MCF 10A (cell line): ENCODE results near the gene SLC11A2. TPM values are rescaled to one million over a fixed set of nuclear protein-coding genes. Genes with fewer than 3 reads are reported as not detected.

Experiments used
- BruUV-seq: library from RNA; stranded (reverse); fragments of 400-500 nt; replicated peaks from 2 replicates; lab custom pipeline; 2021; lab: Mats Ljungman, UMichigan
- CTCF ChIA-PET: fragments of 300-600 bp; sonication (Branson Sonifier 250); formaldehyde crosslinking; extraction: SDS; loops from one replicate; lab custom pipeline; 2021; ENCODE audit warnings: antibody characterized with exemption, inconsistent platforms; lab: Yijun Ruan, JAX
- POLR2A ChIA-PET: fragments of 300-600, 350-650 bp; sonication (Branson Sonifier 250); formaldehyde crosslinking; extraction: SDS; loops from one replicate; lab custom pipeline; 2020; ENCODE audit warnings: antibody characterized with exemption, inconsistent platforms; lab: Yijun Ruan, JAX
- DNase-seq: peaks from one replicate; pipeline ENCODE4 v3.0.0-alpha.2; 2018; ENCODE audit not compliant: unreplicated experiment
- H3K27ac Mint-ChIP-seq: one replicate; pipeline ENCODE4 v1.8.0; 2022; ENCODE audit warnings: mild to moderate bottlenecking, low read depth, mixed read lengths; ENCODE audit not compliant: unreplicated experiment
- H3K27me3 Mint-ChIP-seq: one replicate; pipeline ENCODE4 v1.8.0; 2022; ENCODE audit warnings: mixed read lengths; ENCODE audit not compliant: insufficient read depth, unreplicated experiment
- H3K36me3 Mint-ChIP-seq: one replicate; pipeline ENCODE4 v1.8.0; 2022; ENCODE audit warnings: mild to moderate bottlenecking, moderate library complexity, mixed read lengths; ENCODE audit not compliant: insufficient read depth, unreplicated experiment
- H3K4me1 Mint-ChIP-seq: one replicate; pipeline ENCODE4 v1.8.0; 2022; ENCODE audit warnings: mixed read lengths; ENCODE audit not compliant: insufficient read depth, unreplicated experiment
- H3K4me3 Mint-ChIP-seq: one replicate; pipeline ENCODE4 v1.8.0; 2022; ENCODE audit warnings: mild to moderate bottlenecking, moderate library complexity, mixed read lengths; ENCODE audit not compliant: unreplicated experiment
- H3K9me3 Mint-ChIP-seq: one replicate; pipeline ENCODE4 v1.8.0; 2022; ENCODE audit warnings: mixed read lengths; ENCODE audit not compliant: unreplicated experiment
- CTCF ChIP-seq: fragments of 200-600 bp; IDR thresholded peaks from one replicate; pipeline ENCODE4 v1.8.0; 2022; ENCODE audit warnings: antibody characterized with exemption, mild to moderate bottlenecking; ENCODE audit not compliant: unreplicated experiment
- intact Hi-C: fragments of 100-400 bp; cut with micrococcal nuclease; formaldehyde crosslinking; loops from 2 replicates; pipeline ENCODE4 v1.14.1; 2022
- total RNA-seq: library from RNA; stranded (reverse); gene quantifications from 2 replicates; pipeline ENCODE4 v1.2.3, GENCODE V29; 2022

Gene SLC11A2
- total RNA-seq, 1 experiment from 2014 or later = 45.6 TPM

DNA sequence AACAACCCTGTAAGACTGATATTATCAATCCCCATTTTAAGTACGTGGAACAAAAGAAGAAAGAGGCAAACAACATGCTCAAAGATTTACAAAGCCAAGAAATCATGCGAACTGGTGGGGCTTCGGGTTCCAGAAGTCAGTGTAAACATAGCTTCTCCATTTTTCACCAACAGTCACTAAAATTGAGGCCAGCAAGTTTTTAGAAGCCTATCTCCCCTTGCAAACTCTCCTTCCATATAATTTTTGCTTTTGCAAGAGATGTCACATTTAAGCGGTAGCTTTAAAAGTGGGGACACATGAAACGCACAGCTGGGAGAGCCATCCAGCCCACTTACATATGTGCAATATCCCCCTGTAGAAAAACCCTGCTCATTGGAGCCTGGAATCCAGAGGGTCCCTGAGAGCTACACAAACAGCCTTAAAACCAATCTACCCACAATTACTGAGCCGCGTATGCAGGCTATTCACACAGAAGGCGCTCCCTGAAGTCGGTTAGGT, 797 bp downstream of the SLC11A2 start:
- Mint-ChIP-seq H3K4me3 (peak overlapping the region; percentile 77), H3K36me3 (peaks cover 18% of the 10 kb centered on the region)
- TF ChIP-seq CTCF = no peak

GRCh38 chr12:51023625-51024382, 2.4 kb downstream of the SLC11A2 start:
- DNase-seq = peak; percentile 11

More for the DNA sequence above, 797 bp downstream of the SLC11A2 start:
- peaks cover 34% of the 10 kb centered on the region for H3K4me1 Mint-ChIP-seq
- DNase-seq = no peak
- no peaks in the 10 kb centered on the region for H3K27me3 Mint-ChIP-seq
- BruUV-seq = TSS peak; percentile 71
- no peaks in the 10 kb centered on the region for H3K9me3 Mint-ChIP-seq
- POLR2A ChIA-PET = interaction anchor here (0.7 to 8.5 kb wide), 20 partner anchors 11 to 910 kb away, joined by 3 to 132 read pairs (median 10); partner anchors contain the start of genes ATF1, CSRNP2, DAZAP2 and LETMD1
- H3K27ac Mint-ChIP-seq = peak overlapping the region; percentile 99
- CTCF ChIA-PET = interaction anchor here (0.9 to 3.0 kb wide), 3 partner anchors 23 to 260 kb away, joined by 3 to 21 read pairs (median 9); no protein-coding TSS in a partner anchor
- intact Hi-C loops = no loop called here

GRCh38 chr12:51021694-51022093, 4.5 kb downstream of the SLC11A2 start:
- peaks cover 28% of the 10 kb centered on the region for H3K36me3 Mint-ChIP-seq
- ChIA-PET CTCF (interaction anchor here (0.6 to 1.7 kb wide), 5 partner anchors 13 to 320 kb away, joined by 4 to 9 read pairs (median 4); no protein-coding TSS in a partner anchor), POLR2A (interaction anchor here (0.6 to 8.5 kb wide), 9 partner anchors 10 to 657 kb away, joined by 3 to 132 read pairs (median 4); partner anchors contain the start of gene ATF1)
- DNase-seq = no peak
- BruUV-seq = no TSS peak
- H3K27me3 Mint-ChIP-seq = no peaks in the 10 kb centered on the region
- no peak for TF ChIP-seq CTCF
- H3K9me3 Mint-ChIP-seq = no peaks in the 10 kb centered on the region
- no peak overlapping the region for H3K27ac Mint-ChIP-seq
- no peak overlapping the region for H3K4me3 Mint-ChIP-seq
- H3K4me1 Mint-ChIP-seq = peaks cover 17% of the 10 kb centered on the region
- intact Hi-C loops = loop anchor here (5.0 kb wide), 1 partner anchor 99 kb away; no protein-coding TSS in a partner anchor

More at GRCh38 chr12:51023625-51024382, 2.4 kb downstream of the SLC11A2 start:
- Mint-ChIP-seq H3K27ac (peak overlapping the region; percentile 99), H3K27me3 (no peaks in the 10 kb centered on the region), H3K36me3 (peaks cover 28% of the 10 kb centered on the region), H3K9me3 (no peaks in the 10 kb centered on the region), H3K4me1 (peaks cover 30% of the 10 kb centered on the region), H3K4me3 (peak overlapping the region; percentile 77)
- intact Hi-C loops = loop anchor here (5.0 kb wide), 1 partner anchor 102 kb away; no protein-coding TSS in a partner anchor
- no peak for TF ChIP-seq CTCF
- ChIA-PET POLR2A (interaction anchor here (0.6 to 8.5 kb wide), 26 partner anchors 8 to 1657 kb away, joined by 3 to 132 read pairs (median 7); partner anchors contain the start of genes ATF1, CSRNP2, DAZAP2 and LETMD1), CTCF (interaction anchor here (0.7 to 1.1 kb wide), 4 partner anchors 20 to 259 kb away, joined by 3 to 6 read pairs (median 3); no protein-coding TSS in a partner anchor)
- no TSS peak for BruUV-seq
